Hematopoietic multipotent progenitor cell treated with erythropoietin and hydrocortisone succinate and interleukin-3 and kit ligand, for 6 days (in vitro differentiated cells): ENCODE data around the gene SMARCAD1.
A peak's percentile ranks its signal among the peaks of the same experiment; 100 is the strongest.
"Not testable (repeated sequence)": the region's sequence is repeated elsewhere in the genome, so short reads cannot be mapped to it uniquely, and the experiment has no call there.

Source experiments
- DNase-seq: peaks from one replicate; pipeline ENCODE4 v3.0.0-alpha.2; 2015

The SMARCAD1 gene

GRCh38 chr4:94228493-94229216 is 21.0 kb downstream of the SMARCAD1 start:
- no peak for DNase-seq

GRCh38 chr4:94232519-94232918 is 24.9 kb downstream of the SMARCAD1 start:
- no peak for DNase-seq

- DNase-seq = no peak
These were observed 28.2 kb downstream of the SMARCAD1 start for GRCh38 chr4:94235825-94236224.

- no peak for DNase-seq
These were observed 29.6 kb downstream of the SMARCAD1 start for GRCh38 chr4:94237271-94237670.

GRCh38 chr4:94238160-94238559 is 30.5 kb downstream of the SMARCAD1 start:
- DNase-seq = no peak

- no peak for DNase-seq
These were observed 32.7 kb downstream of the SMARCAD1 start for GRCh38 chr4:94240384-94240783.

- DNase-seq = no peak
These were observed 36.6 kb downstream of the SMARCAD1 start for GRCh38 chr4:94244087-94244828.

GRCh38 chr4:94244829-94245185 is 37.1 kb downstream of the SMARCAD1 start:
- DNase-seq = no peak

GRCh38 chr4:94251094-94251493 is 43.4 kb downstream of the SMARCAD1 start:
- DNase-seq = no peak

- no peak for DNase-seq
These were observed 45.4 kb downstream of the SMARCAD1 start for GRCh38 chr4:94253036-94253435.

GRCh38 chr4:94256144-94256783 is 48.6 kb downstream of the SMARCAD1 start:
- DNase-seq = no peak

GRCh38 chr4:94256828-94257227 is 49.2 kb downstream of the SMARCAD1 start:
- peak; percentile 45 for DNase-seq

- DNase-seq = no peak
These were observed 54.7 kb downstream of the SMARCAD1 start for GRCh38 chr4:94262163-94263016.

GRCh38 chr4:94267037-94267436 is 59.4 kb downstream of the SMARCAD1 start:
- no peak for DNase-seq

- no peak for DNase-seq
These were observed 63.6 kb downstream of the SMARCAD1 start for GRCh38 chr4:94271248-94271647.

GRCh38 chr4:94274912-94275311 is 67.2 kb downstream of the SMARCAD1 start:
- no peak for DNase-seq

GRCh38 chr4:94276204-94276603 is 68.5 kb downstream of the SMARCAD1 start:
- no peak for DNase-seq

- no peak for DNase-seq
These were observed 69.9 kb downstream of the SMARCAD1 start for GRCh38 chr4:94277534-94277933.

- no peak for DNase-seq
These were observed 71.1 kb downstream of the SMARCAD1 start for GRCh38 chr4:94278781-94279180.

GRCh38 chr4:94284889-94285288 is 77.2 kb downstream of the SMARCAD1 start:
- no peak for DNase-seq

- no peak for DNase-seq
These were observed 78.0 kb downstream of the SMARCAD1 start for GRCh38 chr4:94285666-94286065.

- DNase-seq = peak; percentile 18
These were observed 82.6 kb downstream of the SMARCAD1 start for GRCh38 chr4:94290245-94290644.

- DNase-seq = not testable (repeated sequence)
These were observed 86.3 kb downstream of the SMARCAD1 start for GRCh38 chr4:94293981-94294380.
